Retina (tissue), 1 donor: ENCODE measurements around the gene TMC1.
A peak's percentile ranks its signal among the peaks of the same experiment; 100 is the strongest.
"Not testable (repeated sequence)": the region's sequence is repeated elsewhere in the genome, so short reads cannot be mapped to it uniquely, and the experiment has no call there.

ENCODE experiments used
- DNase-seq: peaks from one replicate; pipeline ENCODE4 v3.0.0-alpha.2; 2016

Gene TMC1

GRCh38 chr9:72827950-72828731 is 306.7 kb downstream of the TMC1 start:
- DNase-seq = no peak

- DNase-seq = no peak
These were observed 313.6 kb downstream of the TMC1 start for GRCh38 chr9:72834994-72835393.

GRCh38 chr9:72836790-72837189 is 315.4 kb downstream of the TMC1 start:
- DNase-seq = no peak

DNA sequence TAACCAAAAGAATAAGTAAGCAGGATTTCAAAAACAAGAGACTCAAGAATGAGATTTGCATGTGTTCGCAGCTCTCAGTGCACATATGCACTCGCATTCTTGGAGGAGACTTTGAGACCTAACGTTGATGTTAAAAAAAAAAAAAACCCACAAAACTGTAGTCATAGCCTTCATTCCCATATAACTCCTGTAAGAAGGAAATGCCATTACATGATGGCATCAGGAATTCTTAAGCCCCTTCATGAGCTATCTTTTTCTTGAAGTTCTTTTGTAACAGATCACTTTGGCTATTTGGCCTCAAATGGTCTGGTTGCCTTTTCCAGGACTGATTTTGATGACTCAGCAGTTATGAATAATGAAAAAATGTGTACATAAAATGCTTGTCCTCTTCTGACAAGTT is 317.7 kb downstream of the TMC1 start:
- DNase-seq = no peak

DNA sequence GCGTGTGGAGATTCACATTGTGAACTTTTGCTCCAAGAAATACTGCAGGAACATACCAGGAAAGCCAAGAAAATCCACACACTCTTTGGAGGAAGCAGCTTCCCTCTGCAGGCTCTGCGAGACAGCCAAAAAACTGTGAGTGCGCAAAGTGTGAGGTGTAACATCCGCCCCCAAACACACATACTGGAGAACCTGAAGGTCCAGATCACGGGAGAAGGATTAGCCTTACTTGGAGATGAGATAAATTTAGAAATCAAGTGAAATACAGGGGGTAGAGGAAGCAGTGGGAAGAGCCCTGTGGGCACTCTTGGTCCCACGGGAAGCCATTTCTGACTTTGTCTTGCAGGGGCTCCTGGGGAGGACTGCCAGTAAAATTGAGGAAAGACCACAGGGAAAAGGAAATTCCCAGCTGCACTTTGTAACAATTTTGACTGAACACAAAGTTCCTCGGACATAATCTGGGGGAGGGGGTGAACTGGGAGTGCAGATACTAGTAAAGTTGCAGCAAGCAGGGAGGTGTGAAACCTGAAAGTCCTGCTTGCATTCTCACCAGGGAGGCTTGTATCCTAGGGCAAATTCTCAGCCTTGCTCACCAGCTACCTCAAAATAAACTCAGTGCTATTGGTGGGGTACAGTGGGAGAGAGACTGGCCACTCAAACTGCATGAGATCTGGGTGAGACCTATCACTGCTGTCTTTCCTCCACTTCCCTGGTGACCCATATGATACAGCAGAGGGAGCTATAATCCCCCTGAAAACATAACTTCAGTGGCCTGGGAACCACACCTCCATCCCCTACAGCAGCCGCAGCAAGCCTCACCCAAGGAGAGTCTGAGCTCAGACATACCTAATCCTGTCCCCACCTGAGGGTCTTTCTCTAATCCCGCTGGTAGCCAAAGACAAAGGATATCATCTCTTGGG is 322.4 kb downstream of the TMC1 start:
- no peak for DNase-seq

- no peak for DNase-seq
These were observed 323.0 kb downstream of the TMC1 start for GRCh38 chr9:72844440-72844768.

GRCh38 chr9:72845052-72845451 is 323.6 kb downstream of the TMC1 start:
- DNase-seq = not testable (repeated sequence)

GRCh38 chr9:72850209-72850608 is 328.8 kb downstream of the TMC1 start:
- not testable (repeated sequence) for DNase-seq

- no peak for DNase-seq
These were observed 333.9 kb downstream of the TMC1 start for GRCh38 chr9:72855321-72855720.

GRCh38 chr9:72855890-72856523 is 334.6 kb downstream of the TMC1 start:
- no peak for DNase-seq

- DNase-seq = peak; percentile 57
These were observed 335.7 kb downstream of the TMC1 start for GRCh38 chr9:72856972-72857623.

GRCh38 chr9:72857624-72857996 is 336.2 kb downstream of the TMC1 start:
- no peak for DNase-seq

- DNase-seq = peak; percentile 8
These were observed 336.9 kb downstream of the TMC1 start for GRCh38 chr9:72858089-72858912.

- DNase-seq = not testable (repeated sequence)
These were observed 341.4 kb downstream of the TMC1 start for GRCh38 chr9:72862788-72863187.

- no peak for DNase-seq
These were observed 342.2 kb downstream of the TMC1 start for GRCh38 chr9:72863456-72864094.

DNA sequence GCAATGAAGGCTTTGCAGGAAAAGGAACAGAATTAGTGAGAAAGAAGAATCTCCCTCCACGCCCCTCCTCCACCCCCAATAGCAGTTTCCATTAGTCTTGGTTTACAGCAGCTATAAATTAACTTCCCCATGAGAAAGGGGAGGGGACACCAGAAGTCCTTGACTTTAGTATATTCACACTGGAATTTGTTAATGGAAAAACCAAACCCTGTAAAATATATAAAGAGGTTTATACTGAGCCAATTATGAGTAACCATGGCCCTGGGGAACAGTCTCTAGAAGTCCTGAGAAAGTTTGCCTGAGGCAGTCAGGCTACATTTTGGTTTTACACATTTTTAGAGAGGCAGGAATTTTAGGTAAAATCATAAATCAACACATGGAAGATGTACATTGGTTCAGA is 342.9 kb downstream of the TMC1 start:
- no peak for DNase-seq

DNA sequence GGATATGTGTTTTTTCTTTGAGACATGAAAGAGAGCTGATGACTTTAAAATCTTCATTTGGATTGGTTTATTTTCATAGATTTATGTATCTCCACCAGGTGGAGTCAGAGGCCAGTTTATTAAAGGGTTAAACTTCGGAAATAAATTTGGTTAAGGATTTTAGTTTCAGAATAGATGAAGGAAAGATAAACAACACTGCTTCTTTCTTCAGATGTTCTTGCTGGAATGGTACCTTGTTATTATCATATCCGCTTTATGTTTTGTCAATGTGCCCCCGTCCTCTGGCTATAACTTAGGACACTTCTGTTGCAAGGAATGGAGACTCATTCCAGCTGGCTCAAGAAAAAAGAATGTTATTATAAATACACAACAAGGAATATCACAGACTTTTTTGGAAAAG is 350.3 kb downstream of the TMC1 start:
- peak; percentile 21 for DNase-seq

DNA sequence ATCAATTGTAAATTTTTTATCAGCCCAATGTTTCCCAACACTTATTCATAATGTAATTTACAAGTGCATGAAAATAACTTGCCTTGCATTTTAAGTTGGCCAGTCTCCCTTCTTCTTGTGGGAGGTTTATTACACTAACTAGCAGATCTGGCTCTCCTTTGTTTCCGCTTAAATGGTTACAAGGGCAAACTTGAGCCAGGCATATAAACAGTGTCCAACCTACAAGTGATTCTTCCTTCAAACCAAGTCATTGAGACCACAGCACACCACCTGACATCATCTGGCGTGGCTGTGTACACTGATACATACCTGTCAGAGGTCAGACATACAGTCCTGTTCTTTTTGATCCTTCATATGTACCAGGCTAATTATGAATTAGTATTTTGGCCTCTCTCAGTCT is 351.3 kb downstream of the TMC1 start:
- DNase-seq = peak; percentile 19

- no peak for DNase-seq
These were observed 352.0 kb downstream of the TMC1 start for GRCh38 chr9:72873456-72873855.

DNA sequence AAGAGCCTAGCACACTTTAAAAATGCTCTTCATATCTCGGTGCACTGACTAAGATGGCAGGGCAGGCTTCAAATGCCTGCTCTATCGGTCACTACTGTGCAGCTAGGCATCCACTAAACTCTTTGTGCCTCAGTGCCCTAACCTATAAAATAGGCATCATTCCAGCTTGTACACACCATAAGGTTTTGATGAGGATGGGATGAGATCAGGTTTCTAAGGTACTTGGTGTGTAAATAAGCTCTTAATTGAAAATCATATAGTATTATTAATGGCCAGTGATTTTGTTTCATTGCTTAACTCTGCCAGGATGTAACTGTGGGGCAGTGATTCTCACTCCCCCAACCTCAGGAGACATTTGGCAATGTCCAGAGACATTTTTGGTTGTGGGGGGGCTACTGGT is 352.9 kb downstream of the TMC1 start:
- DNase-seq = no peak

DNA sequence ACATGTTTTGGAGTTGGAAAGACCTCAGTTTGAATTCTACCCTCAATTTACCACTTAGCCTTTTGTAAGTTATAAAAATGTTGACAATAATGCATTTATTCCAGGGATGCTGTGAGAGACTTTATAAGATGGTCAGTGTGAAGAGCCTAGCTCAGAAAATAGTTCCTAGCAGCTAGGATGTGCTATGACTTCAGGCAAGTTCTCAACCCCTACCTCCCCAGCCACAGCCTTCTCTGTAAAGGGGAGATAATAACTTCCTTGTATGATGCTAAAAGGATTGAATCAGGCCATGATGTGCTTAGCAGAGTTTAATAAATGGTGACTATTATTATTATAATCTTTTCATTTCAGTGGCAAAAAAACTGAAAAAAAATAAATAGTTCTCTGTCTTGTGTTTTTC is 353.8 kb downstream of the TMC1 start:
- no peak for DNase-seq

- DNase-seq = no peak
These were observed 359.4 kb downstream of the TMC1 start for GRCh38 chr9:72880821-72881220.
